IMR-90 (cell line): ENCODE measurements around the gene RBM44. TPM values are rescaled to one million over a fixed set of nuclear protein-coding genes. Genes with fewer than 3 reads are reported as not detected.

Experiments
- ATAC-seq: fragments of 200-7000 bp; cut with Tn5 transposase; 2 replicates; pipeline ENCODE4 v1.9.1; 2020; ENCODE audit warnings: low read depth, mild to moderate bottlenecking, moderate library complexity
- BruUV-seq: library from RNA; stranded (reverse); fragments of 400-500 nt; replicated peaks from 2 replicates; lab custom pipeline; 2021; lab: Mats Ljungman, UMichigan
- CTCF ChIA-PET: fragments of 300-600 bp; formaldehyde crosslinking; extraction: SDS; loops from one replicate; lab custom pipeline; 2021; ENCODE audit warnings: antibody characterized with exemption; lab: Yijun Ruan, JAX
- POLR2A ChIA-PET: fragments of 300-600 bp; sonication (Branson Sonifier 250); formaldehyde crosslinking; loops from one replicate; lab custom pipeline; 2022; ENCODE audit warnings: antibody characterized with exemption; ENCODE audit not compliant: unreplicated experiment; lab: Charles Lee
- DNase-seq: peaks from one replicate; pipeline ENCODE4 v3.0.0; 2013
- H2AFZ ChIP-seq: replicated peaks from 2 replicates; pipeline ENCODE3; 2013; ENCODE audit warnings: low read length, mild to moderate bottlenecking; ENCODE audit not compliant: poor library complexity
- H2AK5ac ChIP-seq: 2 replicates; pipeline ENCODE4 v1.6.1; 2013; ENCODE audit warnings: low read depth, low read length, inconsistent platforms
- H2AK9ac ChIP-seq: replicated peaks from 2 replicates; pipeline ENCODE3; 2013; ENCODE audit warnings: mild to moderate bottlenecking, low read depth, low read length, moderate library complexity; ENCODE audit not compliant: poor library complexity
- H2BK120ac ChIP-seq: 2 replicates; pipeline ENCODE4 v1.6.1; 2013; ENCODE audit warnings: low read depth, low read length, inconsistent platforms
- H2BK15ac ChIP-seq: 3 replicates; pipeline ENCODE4 v1.6.1; 2013; ENCODE audit warnings: low read depth, low read length, inconsistent platforms
- H2BK20ac ChIP-seq: 2 replicates; pipeline ENCODE4 v1.6.1; 2013; ENCODE audit warnings: low read depth, mild to moderate bottlenecking, inconsistent platforms, low read length, moderate library complexity
- H2BK5ac ChIP-seq: 2 replicates; pipeline ENCODE4 v1.6.1; 2013; ENCODE audit warnings: mild to moderate bottlenecking, low read depth, low read length, inconsistent platforms; ENCODE audit not compliant: poor library complexity, severe bottlenecking
- H3K14ac ChIP-seq: replicated peaks from 2 replicates; pipeline ENCODE4 v1.6.1; 2013; ENCODE audit warnings: low read depth, low read length, inconsistent platforms
- H3K18ac ChIP-seq: 2 replicates; pipeline ENCODE4 v1.6.1; 2013; ENCODE audit warnings: low read depth, low read length, control low read depth
- H3K23ac ChIP-seq: 2 replicates; pipeline ENCODE4 v1.6.1; 2013; ENCODE audit warnings: low read depth, low read length, inconsistent platforms
- H3K27ac ChIP-seq: 2 replicates; pipeline ENCODE4 v1.5.1; 2013; ENCODE audit warnings: mild to moderate bottlenecking, control low read depth, low read length; ENCODE audit not compliant: insufficient read depth
- H3K27me3 ChIP-seq: 2 replicates; pipeline ENCODE4 v1.6.1; 2013; ENCODE audit warnings: low read length; ENCODE audit not compliant: control insufficient read depth, insufficient read depth
- H3K36me3 ChIP-seq: 2 replicates; pipeline ENCODE4 v1.6.1; 2013; ENCODE audit warnings: low read length, mixed read lengths; ENCODE audit not compliant: control insufficient read depth, insufficient read depth
- H3K4ac ChIP-seq: 2 replicates; pipeline ENCODE4 v1.6.1; 2013; ENCODE audit warnings: low read depth, low read length, inconsistent platforms
- H3K4me1 ChIP-seq: 2 replicates; pipeline ENCODE4 v1.6.1; 2013; ENCODE audit warnings: low read length, mixed read lengths; ENCODE audit not compliant: control insufficient read depth, insufficient read depth
- H3K4me2 ChIP-seq: 2 replicates; pipeline ENCODE4 v1.6.1; 2013; ENCODE audit warnings: low read depth, mild to moderate bottlenecking, control low read depth, low read length, moderate library complexity
- H3K4me3 ChIP-seq: 2 replicates; pipeline ENCODE4 v1.5.1; 2013; ENCODE audit warnings: low read depth, mild to moderate bottlenecking, control low read depth, low read length, moderate library complexity; ENCODE audit not compliant: insufficient read depth
- H3K56ac ChIP-seq: 2 replicates; pipeline ENCODE4 v1.6.1; 2013; ENCODE audit warnings: low read length, inconsistent platforms; ENCODE audit not compliant: insufficient read depth; ENCODE audit errors: extremely low read depth
- H3K79me1 ChIP-seq, 2 experiments: 2 replicates each; pipeline ENCODE4 v1.6.1; 2013; ENCODE audit warnings: low read length in 2 of 2, inconsistent platforms in 1 of 2, low read depth in 1 of 2
- H3K9ac ChIP-seq: 2 replicates; pipeline ENCODE4 v1.6.1; 2013; ENCODE audit warnings: low read depth, low read length, control low read depth
- H3K9me1 ChIP-seq: 2 replicates; pipeline ENCODE4 v1.6.1; 2013; ENCODE audit warnings: low read length, inconsistent platforms; ENCODE audit not compliant: insufficient read depth
- H3K9me3 ChIP-seq: 2 replicates; pipeline ENCODE4 v1.6.1; 2013; ENCODE audit warnings: low read length; ENCODE audit not compliant: control insufficient read depth, insufficient read depth
- H4K20me1 ChIP-seq: 2 replicates; pipeline ENCODE4 v1.6.1; 2013; ENCODE audit warnings: low read length, inconsistent platforms; ENCODE audit not compliant: insufficient read depth
- H4K5ac ChIP-seq: 2 replicates; pipeline ENCODE4 v1.6.1; 2013; ENCODE audit warnings: mild to moderate bottlenecking, low read depth, low read length, control low read depth
- H4K8ac ChIP-seq, 2 experiments: 2 replicates each; pipeline ENCODE4 v1.6.1; 2013; ENCODE audit warnings: low read depth in 2 of 2, low read length in 2 of 2, control low read depth in 1 of 2, inconsistent platforms in 1 of 2
- H4K91ac ChIP-seq: 2 replicates; pipeline ENCODE4 v1.6.1; 2013; ENCODE audit warnings: low read depth, low read length, inconsistent platforms; ENCODE audit not compliant: insufficient read depth
- CEBPB ChIP-seq: IDR thresholded peaks from 2 replicates; pipeline ENCODE4 v1.6.1; 2012; ENCODE audit warnings: low read depth, low read length, improper control_type of control experiment
- CHD1 ChIP-seq: IDR thresholded peaks from 2 replicates; pipeline ENCODE4 v1.6.1; 2012; ENCODE audit warnings: low read depth, low read length, improper control_type of control experiment
- ELK1 ChIP-seq: fragments of 150-350 bp; IDR thresholded peaks from 2 replicates; pipeline ENCODE4 v1.6.1; 2016; ENCODE audit warnings: low read depth, mild to moderate bottlenecking, low read length, moderate library complexity, borderline replicate concordance
- MAFK ChIP-seq: IDR thresholded peaks from 2 replicates; pipeline ENCODE4 v1.6.1; 2012; ENCODE audit warnings: low read depth, low read length, improper control_type of control experiment
- MAZ ChIP-seq: IDR thresholded peaks from 2 replicates; pipeline ENCODE4 v1.6.1; 2012; ENCODE audit warnings: low read depth, mild to moderate bottlenecking, low read length, improper control_type of control experiment, moderate library complexity, borderline replicate concordance
- MXI1 ChIP-seq: IDR thresholded peaks from 2 replicates; pipeline ENCODE4 v1.6.1; 2012; ENCODE audit warnings: low read depth, mild to moderate bottlenecking, low read length, moderate library complexity, borderline replicate concordance
- NFE2L2 ChIP-seq: fragments of 150-350 bp; IDR thresholded peaks from 2 replicates; pipeline ENCODE4 v1.6.1; 2016; ENCODE audit warnings: low read depth, mild to moderate bottlenecking, low read length
- POLR2A ChIP-seq: IDR thresholded peaks from 2 replicates; pipeline ENCODE4 v1.6.1; 2012; ENCODE audit warnings: mild to moderate bottlenecking, low read depth, low read length
- RAD21 ChIP-seq: IDR thresholded peaks from 2 replicates; pipeline ENCODE4 v1.6.1; 2012; ENCODE audit warnings: low read length, improper control_type of control experiment
- RCOR1 ChIP-seq: IDR thresholded peaks from 2 replicates; pipeline ENCODE4 v1.6.1; 2012; ENCODE audit warnings: mild to moderate bottlenecking, low read length, improper control_type of control experiment; ENCODE audit not compliant: insufficient replicate concordance
- RFX5 ChIP-seq: IDR thresholded peaks from 2 replicates; pipeline ENCODE4 v1.8.0; 2012; ENCODE audit warnings: low read depth, mild to moderate bottlenecking, low read length, moderate library complexity
- USF2 ChIP-seq: fragments of 150-350 bp; IDR thresholded peaks from 2 replicates; pipeline ENCODE4 v1.6.1; 2017; ENCODE audit warnings: mild to moderate bottlenecking, antibody characterized with exemption, low read length, low read depth
- WGBS, 2 experiments: methylation state at CpG; one replicate each; pipeline versions ENCODE4 v1.1.5 to v1.1.7; 2013; ENCODE audit warnings: missing lambda C conversion rate in 2 of 2; ENCODE audit not compliant: insufficient read length in 1 of 2; ENCODE audit errors: extremely low coverage in 2 of 2; 5-methylcytosine and 5-hydroxymethylcytosine counted together
- dilution Hi-C: fragments of 300-500 bp; cut with HindIII; formaldehyde crosslinking; loops from one replicate; pipeline ENCODE4 v1.14.3; 2018; ENCODE audit warnings: low sequenced_read_pairs; ENCODE audit not compliant: unreplicated experiment
- in situ Hi-C: fragments of 300-500 bp; cut with MboI; formaldehyde crosslinking; loops from 3 replicates; pipeline ENCODE4 v1.14.3; 2019; ENCODE audit warnings: low sequenced_read_pairs, inconsistent platforms, mixed read lengths
- intact Hi-C: fragments of 100-400 bp; cut with micrococcal nuclease; formaldehyde crosslinking; loops from 2 replicates; pipeline ENCODE4 v1.10.0; 2022
- polyA plus RNA-seq, 3 experiments: library from polyadenylated mRNA; depleted of rRNA; stranded (reverse); fragments of >200 nt; gene quantifications; 2 replicates each; pipeline ENCODE4 v1.2.3, GENCODE V29; 2012; ENCODE audit warnings: low replicate concordance in 1 of 3
- total RNA-seq: library from RNA; depleted of rRNA; stranded (reverse); fragments of >200 nt; gene quantifications from 2 replicates; pipeline ENCODE4 v1.2.3, GENCODE V29; 2012

RBM44 gene
- total and polyA plus RNA-seq, 2 of the 4 experiments (the other 2 are of a cell fraction) = 0.14 to 0.18 TPM

DNA sequence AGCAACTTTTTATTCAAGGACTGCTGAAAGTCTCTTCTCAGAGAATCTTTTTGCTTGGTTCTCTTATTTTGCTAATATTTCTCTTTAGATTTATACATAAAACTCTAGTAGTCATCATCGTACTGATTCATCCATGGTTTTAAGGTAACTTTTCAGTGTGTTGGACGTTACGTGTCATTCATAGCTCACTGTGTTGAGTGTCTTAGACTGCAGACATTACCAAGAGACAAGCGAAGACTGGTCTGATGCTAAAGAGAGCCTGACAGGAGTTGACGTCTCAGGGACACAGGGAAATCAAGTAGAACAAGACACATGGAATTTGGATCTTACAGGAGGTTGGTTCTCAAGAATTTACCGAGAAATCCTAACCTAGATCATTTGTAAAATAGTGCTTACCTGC lies 25.5 kb downstream of the RBM44 start:
- no peak for ATAC-seq
- intact Hi-C loops = no loop called here

More for the DNA sequence above, 25.5 kb downstream of the RBM44 start:
- Histone ChIP-seq H3K23ac (no peak overlapping the region), H4K5ac (no peak overlapping the region), H3K9me1 (no peaks in the 10 kb centered on the region), H3K4me2 (no peak overlapping the region), H3K9me3 (no peaks in the 10 kb centered on the region), H3K79me1 (no peaks in the 10 kb centered on the region), H2BK120ac (no peak overlapping the region), H2BK15ac (no peak overlapping the region), H3K36me3 (no peaks in the 10 kb centered on the region), H4K91ac (no peak overlapping the region), H3K4me3 (no peak overlapping the region), H3K4ac (no peak overlapping the region), H3K27ac (no peak overlapping the region), H3K18ac (no peak overlapping the region), H3K9ac (no peak overlapping the region), H3K4me1 (no peaks in the 10 kb centered on the region), H4K8ac (no peak overlapping the region), H2AK5ac (no peak overlapping the region), H3K14ac (no peak overlapping the region), H2BK5ac (no peak overlapping the region), H4K20me1 (no peaks in the 10 kb centered on the region), H2BK20ac (no peak overlapping the region), H2AFZ (no peak overlapping the region), H3K27me3 (no peaks in the 10 kb centered on the region; the same call in 1 of the 2 replicates), H3K56ac (no peak overlapping the region), H2AK9ac (no peak overlapping the region)
- CTCF ChIA-PET = no interaction called here
- in situ Hi-C loops = no loop called here
- POLR2A ChIA-PET = no interaction called here
- WGBS, 2 experiments = 67% methylated on average over 2 of the region's 6 CpGs; no CpG with 5 or more reads in 1 of the 2 experiments
- dilution Hi-C loops = no loop called here
- BruUV-seq = no TSS peak
- TF ChIP-seq CEBPB = no peak
- no peak for TF ChIP-seq MAZ
- no peak for TF ChIP-seq CHD1
- no peak for TF ChIP-seq RFX5
- TF ChIP-seq USF2 = no peak
- TF ChIP-seq POLR2A = no peak
- no peak for TF ChIP-seq ELK1
- no peak for TF ChIP-seq MXI1
- no peak for TF ChIP-seq RCOR1
- no peak for TF ChIP-seq MAFK
- TF ChIP-seq RAD21 = no peak
- no peak for TF ChIP-seq NFE2L2
- DNase-seq = no peak
